ENCODE data around the gene ATG16L2. TPM values are rescaled to one million over a fixed set of nuclear protein-coding genes. Genes with fewer than 3 reads are reported as not detected.
"Not testable (repeated sequence)": the region's sequence is repeated elsewhere in the genome, so short reads cannot be mapped to it uniquely, and the experiment has no call there.

Gene ATG16L2
- polyA plus RNA-seq, 5 donors = 36.9 to 52.1 (median 43.3) TPM

GRCh38 chr11:72778535-72779494 is 35.4 kb upstream of the ATG16L2 start:
- no peak for DNase-seq

GRCh38 chr11:72779495-72780128 is 34.6 kb upstream of the ATG16L2 start:
- no peak for DNase-seq

GRCh38 chr11:72780296-72781062 is 33.7 kb upstream of the ATG16L2 start:
- DNase-seq = no peak

GRCh38 chr11:72781063-72781312 is 33.2 kb upstream of the ATG16L2 start:
- peak in 1 of 2 donors; percentile 45 for DNase-seq

GRCh38 chr11:72781313-72782080 is 32.7 kb upstream of the ATG16L2 start:
- no peak for DNase-seq

- DNase-seq = no peak
Measured at GRCh38 chr11:72782081-72782920, 31.9 kb upstream of the ATG16L2 start.

- no peak for DNase-seq
Measured at GRCh38 chr11:72783144-72783905, 30.9 kb upstream of the ATG16L2 start.

- no peak for DNase-seq
Measured at GRCh38 chr11:72784662-72785061, 29.5 kb upstream of the ATG16L2 start.

- DNase-seq = peak in 1 of 2 donors; percentile 57
Measured at GRCh38 chr11:72786305-72787215, 27.7 kb upstream of the ATG16L2 start.

- DNase-seq = no peak
Measured at GRCh38 chr11:72787216-72788104, 26.8 kb upstream of the ATG16L2 start.

- DNase-seq = no peak
Measured at GRCh38 chr11:72788241-72788640, 26.0 kb upstream of the ATG16L2 start.

- no peak for DNase-seq
Measured at GRCh38 chr11:72789493-72790131, 24.6 kb upstream of the ATG16L2 start.

GRCh38 chr11:72791228-72791627 is 23.0 kb upstream of the ATG16L2 start:
- DNase-seq = not testable (repeated sequence)

- DNase-seq = no peak
Measured at GRCh38 chr11:72792437-72793021, 21.7 kb upstream of the ATG16L2 start.

GRCh38 chr11:72793076-72793424 is 21.2 kb upstream of the ATG16L2 start:
- no peak for DNase-seq

GRCh38 chr11:72793425-72794367 is 20.5 kb upstream of the ATG16L2 start, which contains the start of gene STARD10:
Gene STARD10, minus strand, starts transcription at chr11:72794047. Its CDS starts 12,866 bp downstream, at chr11:72781181.
- DNase-seq = peak; percentile 98
